Measurements from ENCODE around the gene HLA-DMA.

Gene HLA-DMA

DNA sequence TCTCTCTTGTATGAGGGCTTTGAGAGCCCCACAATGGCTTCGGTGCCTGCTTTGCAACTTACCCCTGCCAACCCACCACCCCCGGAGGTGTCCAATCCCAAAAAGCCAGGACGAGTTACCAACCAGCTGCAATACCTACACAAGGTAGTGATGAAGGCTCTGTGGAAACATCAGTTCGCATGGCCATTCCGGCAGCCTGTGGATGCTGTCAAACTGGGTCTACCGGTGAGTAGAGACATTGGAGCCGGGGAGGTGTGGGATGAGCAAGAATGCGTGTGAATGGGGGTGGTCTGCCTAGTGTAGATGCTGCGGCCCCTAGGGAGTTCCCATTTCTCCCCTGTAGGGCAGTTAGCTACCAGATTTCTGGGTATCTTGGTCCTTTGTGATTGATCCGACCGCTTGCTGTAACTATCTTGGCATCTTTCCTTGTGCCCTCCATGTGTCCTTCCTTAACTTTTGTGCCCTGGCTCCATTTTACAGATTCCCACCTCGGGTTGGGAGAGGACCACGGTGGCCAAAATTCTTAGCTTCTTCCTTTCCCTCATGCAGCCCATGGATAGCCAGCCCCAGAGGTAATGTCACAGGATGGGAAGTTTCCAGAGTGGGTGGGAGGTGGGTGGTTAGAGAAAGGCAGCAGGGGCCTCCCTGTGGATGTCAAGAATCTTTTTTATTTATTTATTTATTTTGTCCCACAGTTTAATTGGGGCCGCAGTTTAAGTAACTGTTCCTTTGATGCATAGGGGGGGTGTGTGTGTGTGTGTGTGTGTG is 21.8 kb upstream of the HLA-DMA start:
- no peak for DNase-seq (ENCODE audit: low read depth)
- H3K4me3 ChIP-seq (replicated peaks; ENCODE audit: low read depth, low read length) = peak overlapping the region; percentile 100
- TF ChIP-seq, protein P1, sequence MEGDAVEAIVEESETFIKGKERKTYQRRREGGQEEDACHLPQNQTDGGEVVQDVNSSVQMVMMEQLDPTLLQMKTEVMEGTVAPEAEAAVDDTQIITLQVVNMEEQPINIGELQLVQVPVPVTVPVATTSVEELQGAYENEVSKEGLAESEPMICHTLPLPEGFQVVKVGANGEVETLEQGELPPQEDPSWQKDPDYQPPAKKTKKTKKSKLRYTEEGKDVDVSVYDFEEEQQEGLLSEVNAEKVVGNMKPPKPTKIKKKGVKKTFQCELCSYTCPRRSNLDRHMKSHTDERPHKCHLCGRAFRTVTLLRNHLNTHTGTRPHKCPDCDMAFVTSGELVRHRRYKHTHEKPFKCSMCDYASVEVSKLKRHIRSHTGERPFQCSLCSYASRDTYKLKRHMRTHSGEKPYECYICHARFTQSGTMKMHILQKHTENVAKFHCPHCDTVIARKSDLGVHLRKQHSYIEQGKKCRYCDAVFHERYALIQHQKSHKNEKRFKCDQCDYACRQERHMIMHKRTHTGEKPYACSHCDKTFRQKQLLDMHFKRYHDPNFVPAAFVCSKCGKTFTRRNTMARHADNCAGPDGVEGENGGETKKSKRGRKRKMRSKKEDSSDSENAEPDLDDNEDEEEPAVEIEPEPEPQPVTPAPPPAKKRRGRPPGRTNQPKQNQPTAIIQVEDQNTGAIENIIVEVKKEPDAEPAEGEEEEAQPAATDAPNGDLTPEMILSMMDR (IDR thresholded peaks at IDR 0.05; ENCODE audit: low read length, missing control alignments) = no peak

DNA sequence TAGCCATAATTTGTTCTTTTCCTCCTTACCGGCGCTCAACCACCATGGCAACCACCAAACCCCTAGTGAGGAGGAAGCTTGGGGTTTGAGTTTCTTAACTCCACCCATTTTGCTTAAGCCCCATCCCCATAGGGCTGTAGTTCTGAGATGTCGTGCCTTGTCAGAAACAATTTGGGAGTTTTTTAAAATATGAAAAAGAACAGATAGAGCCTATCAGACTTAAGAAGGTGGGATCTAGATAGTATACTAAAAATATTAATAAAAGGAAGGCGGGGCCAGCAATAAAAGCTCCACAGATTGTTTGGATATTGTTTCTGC is 21.1 kb upstream of the HLA-DMA start:
- TF ChIP-seq, protein P1 (IDR thresholded peaks at IDR 0.05; ENCODE audit: low read length, missing control alignments) = no peak
- peak; percentile 70 for DNase-seq (ENCODE audit: low read depth)

DNA sequence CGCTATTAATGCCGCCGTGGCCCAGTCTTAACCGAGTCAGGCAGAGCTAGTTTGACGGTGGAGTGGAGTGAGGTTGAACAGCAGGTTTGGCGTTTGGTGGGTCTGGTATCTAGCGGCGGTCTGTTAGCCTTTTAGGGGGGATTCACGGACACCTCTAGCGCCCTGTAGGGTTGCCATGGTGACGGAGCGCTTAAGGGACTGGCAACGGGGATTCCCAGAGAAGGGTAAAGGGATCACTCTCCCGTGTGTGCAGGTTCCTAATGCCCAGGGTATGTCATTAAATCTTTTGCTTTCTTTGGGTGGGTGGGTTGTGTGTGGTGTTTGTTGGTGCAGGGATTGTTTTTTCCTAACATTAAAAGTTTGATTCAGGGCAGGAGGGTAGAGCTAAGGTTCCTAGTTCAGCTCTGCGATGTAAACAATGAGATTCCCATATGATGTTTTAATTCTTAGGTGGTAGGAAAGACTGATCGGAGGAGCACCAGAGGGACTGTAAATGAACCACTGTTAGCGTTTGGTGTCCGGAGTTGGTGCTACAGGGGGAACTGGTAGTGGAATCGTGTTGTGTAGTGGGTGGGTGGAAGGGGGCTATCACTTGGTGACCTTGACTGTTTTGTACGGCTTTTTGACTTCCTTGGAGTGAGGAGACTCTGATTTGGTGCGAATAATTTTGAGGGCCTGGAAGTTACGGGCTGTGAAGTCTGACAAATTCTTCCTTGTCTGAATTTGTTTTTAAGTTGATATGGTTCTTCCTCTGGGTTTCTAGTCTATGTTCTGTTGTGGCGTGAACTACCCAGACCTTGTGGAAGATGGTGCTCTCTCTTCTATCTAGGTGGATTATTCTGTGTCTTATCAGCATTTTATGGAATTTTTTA is 20.5 kb upstream of the HLA-DMA start:
- peak overlapping the region; percentile 100 for H3K4me3 ChIP-seq (replicated peaks; ENCODE audit: low read depth, low read length)
- TF ChIP-seq, protein P1 (IDR thresholded peaks at IDR 0.05; ENCODE audit: low read length, missing control alignments) = no peak
- DNase-seq (ENCODE audit: low read depth) = peak; percentile 42

More for the DNA sequence above, 21.1 kb upstream of the HLA-DMA start:
- H3K4me3 ChIP-seq (replicated peaks; ENCODE audit: low read depth, low read length) = peak overlapping the region; percentile 100

DNA sequence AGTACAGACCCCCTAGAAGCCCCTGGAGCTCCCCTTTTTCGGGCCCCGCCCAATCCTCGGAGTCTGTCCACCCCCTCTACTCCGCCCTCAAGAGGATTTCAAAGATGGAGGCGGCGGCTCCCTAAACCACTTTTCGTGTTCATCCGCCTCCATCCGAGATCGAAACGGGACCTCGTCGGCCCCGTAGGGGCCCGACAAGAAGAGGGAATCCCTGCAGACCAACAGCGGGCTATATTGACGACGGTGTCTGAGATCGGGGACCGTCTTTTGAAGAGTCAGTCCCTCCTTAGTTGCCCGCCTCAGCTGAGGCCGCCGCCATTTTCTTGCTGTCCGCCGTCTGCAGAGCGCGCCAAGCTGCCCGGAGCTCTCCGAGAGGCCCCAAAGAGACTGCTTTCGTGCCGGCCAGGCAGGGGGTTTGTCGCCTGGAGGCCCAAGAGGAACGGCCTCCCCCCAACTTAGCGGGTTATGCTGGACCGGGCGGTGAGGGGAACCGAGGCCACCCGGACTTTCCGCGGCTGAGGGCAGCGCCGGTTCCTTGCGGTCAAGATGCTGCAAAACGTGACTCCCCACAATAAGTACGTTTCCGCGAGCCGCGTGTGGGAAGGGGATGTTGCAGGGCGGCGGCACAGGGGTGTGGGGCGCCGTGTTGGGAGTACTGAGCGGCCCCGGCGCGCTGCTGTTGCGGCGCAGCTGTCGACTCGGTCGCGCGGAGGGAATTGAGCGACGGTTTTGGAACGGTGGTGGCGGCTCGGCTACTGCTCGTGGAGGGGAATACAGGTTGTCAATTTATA is 19.7 kb upstream of the HLA-DMA start:
- peak overlapping the region; percentile 100 for H3K4me3 ChIP-seq (replicated peaks; ENCODE audit: low read depth, low read length)
- no peak for DNase-seq (ENCODE audit: low read depth)
- TF ChIP-seq, protein P1 (IDR thresholded peaks at IDR 0.05; ENCODE audit: low read length, missing control alignments) = no peak

DNA sequence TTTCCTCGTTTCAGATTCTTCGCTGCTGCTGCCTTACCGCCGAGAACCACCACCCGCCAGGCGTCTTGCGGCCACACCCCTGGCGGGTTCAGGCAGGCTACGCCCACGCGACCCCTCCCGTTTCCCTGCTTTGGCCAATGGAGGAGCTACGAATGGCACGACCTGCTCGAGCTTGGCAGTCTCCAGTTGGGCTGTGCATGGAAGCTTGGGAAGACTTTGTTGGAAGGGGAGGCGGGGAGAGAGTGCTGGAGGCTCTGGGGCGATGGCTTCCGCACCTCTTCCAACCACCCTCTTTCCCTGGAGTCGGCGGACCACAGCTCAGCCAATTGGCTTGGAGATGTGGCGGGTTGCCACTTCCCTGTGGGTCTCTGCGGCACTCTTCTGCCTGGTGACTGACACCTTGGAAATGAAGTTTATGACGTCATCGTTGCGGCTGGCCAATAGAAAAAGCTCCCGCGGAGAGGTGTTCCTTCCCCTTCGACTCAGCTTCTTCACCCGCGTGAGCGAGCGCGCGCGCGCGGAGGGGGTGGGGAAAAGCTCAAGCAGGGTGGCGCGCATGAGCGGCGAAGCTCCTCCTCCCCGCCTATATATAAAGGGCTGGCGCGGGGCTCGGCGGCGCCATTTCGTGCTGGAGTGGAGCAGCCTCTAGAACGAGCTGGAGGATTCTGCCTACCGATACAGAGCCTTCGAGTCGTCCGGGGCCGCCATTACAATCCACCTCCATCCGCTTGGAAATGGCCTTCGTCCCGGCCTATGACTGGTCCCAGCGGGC is 18.9 kb upstream of the HLA-DMA start:
- peak; percentile 100 for DNase-seq (ENCODE audit: low read depth)
- H3K4me3 ChIP-seq (replicated peaks; ENCODE audit: low read depth, low read length) = peak overlapping the region; percentile 100
- TF ChIP-seq, protein P1 (IDR thresholded peaks at IDR 0.05; ENCODE audit: low read length, missing control alignments) = no peak

DNA sequence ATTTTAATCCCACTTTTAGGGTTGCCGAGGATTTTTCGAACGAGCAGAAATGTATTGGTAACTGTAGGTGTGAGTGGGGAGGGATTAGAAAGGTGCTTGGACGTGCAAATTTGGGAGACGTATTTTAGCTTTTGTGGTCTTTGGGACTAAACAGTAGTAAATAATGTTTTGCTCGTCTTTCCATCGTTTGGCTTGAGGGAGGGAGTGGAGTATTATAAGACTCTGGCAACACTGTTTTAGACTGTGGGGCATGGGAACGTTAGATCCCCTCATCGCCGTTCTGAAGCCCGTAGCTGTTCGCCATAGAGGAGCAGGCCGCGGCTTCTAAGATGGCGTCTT is 18.3 kb upstream of the HLA-DMA start:
- peak overlapping the region; percentile 84 for H3K4me3 ChIP-seq (replicated peaks; ENCODE audit: low read depth, low read length)
- no peak for DNase-seq (ENCODE audit: low read depth)
- TF ChIP-seq, protein P1 (IDR thresholded peaks at IDR 0.05; ENCODE audit: low read length, missing control alignments) = no peak
